BE2C (cell line): ENCODE data around the gene MAP7D1.
"Not testable (repeated sequence)": the region's sequence is repeated elsewhere in the genome, so short reads cannot be mapped to it uniquely, and the experiment has no call there.

Experiments used
- DNase-seq: peaks from one replicate; pipeline ENCODE4 v3.0.0-alpha.2; 2020
- H3K27me3 ChIP-seq: fragments of 250-450 bp; sonication (Bioruptor Pico); 2 replicates; pipeline ENCODE4 v1.5.1; 2020; ENCODE audit warnings: mild to moderate bottlenecking
- H3K36me3 ChIP-seq: fragments of 250-450 bp; sonication (Bioruptor Pico); 2 replicates; pipeline ENCODE4 v1.5.1; 2020; ENCODE audit warnings: mild to moderate bottlenecking
- H3K4me1 ChIP-seq: fragments of 250-450 bp; sonication (Bioruptor Pico); 2 replicates; pipeline ENCODE4 v1.5.1; 2020
- H3K4me3 ChIP-seq: 2 replicates; pipeline ENCODE4 v1.5.1; 2011; ENCODE audit warnings: low read depth, low read length
- H3K9me3 ChIP-seq: fragments of 250-450 bp; sonication (Bioruptor Pico); 2 replicates; pipeline ENCODE4 v1.5.1; 2020
- TF ChIP-seq, protein P1 (sequence below): IDR thresholded peaks from 2 replicates; pipeline ENCODE4 v1.5.1; 2012; ENCODE audit warnings: mild to moderate bottlenecking, low read depth, low read length

The MAP7D1 gene

DNA sequence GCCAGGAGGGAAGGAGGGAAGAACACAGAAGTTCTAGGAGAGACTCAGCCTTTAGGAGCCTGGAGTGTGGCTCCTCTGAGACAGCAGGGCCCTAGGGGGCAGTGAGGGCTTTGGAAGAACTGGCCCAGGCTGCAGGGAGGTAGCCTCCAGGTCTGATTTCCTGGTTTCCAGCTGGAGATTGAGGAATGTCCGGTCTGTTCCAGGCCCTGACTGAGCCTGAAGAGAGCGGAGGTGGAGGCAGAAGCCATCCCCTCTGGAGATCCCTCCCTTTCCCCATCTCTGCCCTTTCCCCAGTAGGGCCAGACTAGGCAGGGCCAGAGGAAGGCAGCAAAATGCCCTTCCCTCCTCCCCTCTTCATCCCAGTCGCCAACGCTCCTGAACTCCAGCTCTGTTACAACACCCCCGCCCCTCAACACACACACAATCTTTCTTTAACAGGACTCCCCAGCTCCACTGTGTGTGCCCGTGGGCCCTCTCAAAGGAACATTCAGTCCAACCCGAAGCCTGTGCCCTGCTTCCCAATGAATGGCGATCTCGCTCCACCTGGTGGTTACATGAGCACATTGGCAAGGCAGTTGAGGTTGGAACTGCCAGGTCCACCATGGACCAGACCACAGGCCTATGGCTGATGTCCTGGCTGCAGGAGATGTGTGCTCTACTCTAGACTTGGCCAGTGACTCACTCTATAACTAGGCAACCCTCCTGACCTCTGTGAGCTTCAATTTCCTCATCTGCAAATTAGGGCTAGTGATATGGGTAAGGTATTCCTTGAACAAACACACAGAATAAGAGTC lies 32.0 kb downstream of the MAP7D1 start:
- H3K36me3 ChIP-seq: no peaks in the 10 kb centered on the region
- TF ChIP-seq, protein P1, sequence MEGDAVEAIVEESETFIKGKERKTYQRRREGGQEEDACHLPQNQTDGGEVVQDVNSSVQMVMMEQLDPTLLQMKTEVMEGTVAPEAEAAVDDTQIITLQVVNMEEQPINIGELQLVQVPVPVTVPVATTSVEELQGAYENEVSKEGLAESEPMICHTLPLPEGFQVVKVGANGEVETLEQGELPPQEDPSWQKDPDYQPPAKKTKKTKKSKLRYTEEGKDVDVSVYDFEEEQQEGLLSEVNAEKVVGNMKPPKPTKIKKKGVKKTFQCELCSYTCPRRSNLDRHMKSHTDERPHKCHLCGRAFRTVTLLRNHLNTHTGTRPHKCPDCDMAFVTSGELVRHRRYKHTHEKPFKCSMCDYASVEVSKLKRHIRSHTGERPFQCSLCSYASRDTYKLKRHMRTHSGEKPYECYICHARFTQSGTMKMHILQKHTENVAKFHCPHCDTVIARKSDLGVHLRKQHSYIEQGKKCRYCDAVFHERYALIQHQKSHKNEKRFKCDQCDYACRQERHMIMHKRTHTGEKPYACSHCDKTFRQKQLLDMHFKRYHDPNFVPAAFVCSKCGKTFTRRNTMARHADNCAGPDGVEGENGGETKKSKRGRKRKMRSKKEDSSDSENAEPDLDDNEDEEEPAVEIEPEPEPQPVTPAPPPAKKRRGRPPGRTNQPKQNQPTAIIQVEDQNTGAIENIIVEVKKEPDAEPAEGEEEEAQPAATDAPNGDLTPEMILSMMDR: peak; percentile 82
- peak; percentile 78 for DNase-seq
- no peaks in the 10 kb centered on the region for H3K9me3 ChIP-seq
- no peaks in the 10 kb centered on the region for H3K4me1 ChIP-seq
- no peak overlapping the region for H3K4me3 ChIP-seq
- H3K27me3 ChIP-seq: no peaks in the 10 kb centered on the region

DNA sequence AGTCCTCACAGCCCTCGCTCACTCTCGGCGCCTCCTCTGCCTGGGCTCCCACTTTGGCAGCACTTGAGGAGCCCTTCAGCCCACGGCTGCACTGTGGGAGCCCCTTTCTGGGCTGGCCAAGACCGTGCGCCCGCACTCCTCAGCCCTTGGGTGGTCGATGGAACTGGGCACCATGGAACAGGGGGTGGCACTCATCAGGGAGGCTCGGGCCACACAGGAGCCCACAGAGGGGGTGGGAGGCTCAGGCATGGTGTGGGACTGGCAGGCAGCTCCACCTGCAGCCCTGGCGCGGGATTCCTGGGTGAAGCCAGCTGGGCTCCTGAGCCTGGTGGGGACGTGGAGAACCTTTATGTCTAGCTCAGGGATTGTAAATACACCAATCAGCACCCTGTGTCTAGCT lies 40.8 kb downstream of the MAP7D1 start:
- H3K4me1 ChIP-seq: not testable (repeated sequence)

GRCh38 chr1:36198641-36199040 lies 42.7 kb downstream of the MAP7D1 start:
- H3K9me3 ChIP-seq: no peaks in the 10 kb centered on the region
- H3K4me1 ChIP-seq: no peaks in the 10 kb centered on the region
- TF ChIP-seq, protein P1: no peak
- no peak overlapping the region for H3K4me3 ChIP-seq
- H3K36me3 ChIP-seq: no peaks in the 10 kb centered on the region
- H3K27me3 ChIP-seq: no peaks in the 10 kb centered on the region
- DNase-seq: no peak

More for the DNA sequence above, 40.8 kb downstream of the MAP7D1 start:
- H3K9me3 ChIP-seq, H3K36me3 ChIP-seq, H3K4me3 ChIP-seq, DNase-seq, H3K27me3 ChIP-seq: not testable (repeated sequence)

DNA sequence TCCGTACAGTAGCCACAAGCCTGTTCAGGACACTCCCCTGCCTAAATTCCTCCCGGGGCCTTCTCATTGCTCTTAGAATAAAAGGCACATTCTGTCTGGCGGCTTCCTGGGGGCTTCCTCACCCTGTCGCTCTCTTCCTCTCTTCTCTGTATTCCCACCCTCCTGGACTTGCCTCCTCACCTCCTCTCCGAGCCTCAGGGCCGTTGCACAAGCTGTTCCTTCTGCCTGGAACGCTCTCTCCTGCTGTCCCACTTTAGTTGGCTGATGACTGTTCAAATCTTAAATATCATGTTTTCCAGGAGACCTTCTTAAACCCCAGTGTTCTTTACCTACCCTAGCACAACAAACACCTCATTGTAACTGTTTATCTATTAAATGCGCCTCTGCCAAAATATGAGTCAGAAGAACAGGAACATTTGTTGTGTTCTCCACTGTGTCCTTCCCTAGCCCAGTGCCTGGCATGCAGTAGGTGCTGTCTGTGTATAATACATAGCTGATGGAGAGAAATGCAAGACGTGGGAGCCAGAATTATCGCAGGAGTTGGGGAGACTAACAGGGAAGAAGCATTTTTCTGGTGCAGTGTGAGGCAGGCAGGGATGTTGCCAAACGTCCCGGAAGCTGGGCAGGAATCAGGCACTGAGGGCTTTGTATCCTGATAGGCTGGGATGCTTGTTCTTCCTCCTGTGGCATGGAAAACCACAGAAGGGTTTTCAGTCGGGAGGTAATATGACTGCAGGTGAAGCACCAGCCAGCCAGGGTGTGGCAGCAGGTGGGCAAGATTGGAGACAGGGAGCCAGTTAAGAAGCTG lies 44.2 kb downstream of the MAP7D1 start:
- no peaks in the 10 kb centered on the region for H3K27me3 ChIP-seq
- no peaks in the 10 kb centered on the region for H3K9me3 ChIP-seq
- TF ChIP-seq, protein P1: no peak
- DNase-seq: no peak
- no peak overlapping the region for H3K4me3 ChIP-seq
- H3K36me3 ChIP-seq: no peaks in the 10 kb centered on the region
- no peaks in the 10 kb centered on the region for H3K4me1 ChIP-seq

DNA sequence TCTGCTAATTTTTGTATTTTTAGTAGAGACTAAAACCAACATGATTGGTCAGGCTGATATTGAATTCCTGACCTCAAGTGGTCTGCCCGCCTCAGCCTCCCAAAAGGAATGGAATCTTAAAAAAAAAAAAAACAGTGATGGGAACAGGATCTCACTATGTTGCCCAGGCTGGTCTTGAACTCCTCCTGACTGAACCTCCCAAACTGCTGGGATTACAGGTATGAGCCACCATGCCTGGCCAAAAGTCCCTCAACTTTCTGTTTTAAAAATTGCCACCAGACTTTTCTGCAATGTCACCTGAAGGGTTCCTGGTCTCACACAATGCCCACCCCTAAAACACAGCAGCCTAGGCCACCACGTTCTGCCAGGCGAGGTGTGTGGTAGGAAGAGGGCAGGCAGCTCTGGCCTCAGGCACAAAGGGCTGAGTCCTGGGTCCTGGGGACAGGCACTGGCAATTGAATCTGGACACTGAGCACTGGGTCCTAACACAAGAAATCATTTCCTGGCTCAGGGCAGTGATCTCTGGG lies 47.1 kb downstream of the MAP7D1 start:
- DNase-seq: no peak
- Histone ChIP-seq H3K9me3 (no peaks in the 10 kb centered on the region), H3K36me3 (no peaks in the 10 kb centered on the region), H3K4me3 (no peak overlapping the region), H3K27me3 (no peaks in the 10 kb centered on the region), H3K4me1 (no peaks in the 10 kb centered on the region)
- TF ChIP-seq, protein P1: no peak

GRCh38 chr1:36203554-36204346 lies 47.8 kb downstream of the MAP7D1 start:
- DNase-seq: no peak
- Histone ChIP-seq H3K36me3 (no peaks in the 10 kb centered on the region), H3K4me1 (no peaks in the 10 kb centered on the region), H3K27me3 (no peaks in the 10 kb centered on the region), H3K4me3 (no peak overlapping the region), H3K9me3 (no peaks in the 10 kb centered on the region)
- TF ChIP-seq, protein P1: no peak
